Neural cell (in vitro differentiated cells): ENCODE measurements around the gene ZNF625. TPM values are rescaled to one million over a fixed set of nuclear protein-coding genes. Genes with fewer than 3 reads are reported as not detected.

Source experiments
- H2AFZ ChIP-seq: fragments of 200-600, 300-800 bp; sonication (generic), shearing (Covaris generic); 2 replicates; pipeline ENCODE4 v1.6.0; 2014; ENCODE audit warnings: low read depth, mild to moderate bottlenecking, antibody characterized with exemption, low read length, moderate library complexity
- H3F3A ChIP-seq: fragments of 200-600 bp; shearing (Covaris generic); 2 replicates; pipeline ENCODE4 v1.6.1; 2016; ENCODE audit warnings: mild to moderate bottlenecking, moderate library complexity, mixed read lengths, antibody characterized with exemption, low read length; ENCODE audit not compliant: insufficient read depth, poor library complexity, severe bottlenecking
- H3K27ac ChIP-seq: fragments of 200-600, 300-800 bp; sonication (generic), shearing (Covaris generic); 2 replicates; pipeline ENCODE4 v1.5.1; 2014; ENCODE audit warnings: mild to moderate bottlenecking, low read length, moderate library complexity
- H3K27me3 ChIP-seq: fragments of 300-800, 200-600 bp; sonication (generic), shearing (Covaris generic); 2 replicates; pipeline ENCODE4 v1.6.0; 2014; ENCODE audit warnings: mild to moderate bottlenecking, low read depth, low read length, moderate library complexity; ENCODE audit not compliant: insufficient read depth
- H3K36me3 ChIP-seq: fragments of 300-800, 200-600 bp; sonication (generic), shearing (Covaris generic); 2 replicates; pipeline ENCODE4 v1.5.1; 2014; ENCODE audit warnings: mild to moderate bottlenecking, antibody characterized with exemption, low read length, moderate library complexity; ENCODE audit not compliant: insufficient read depth
- H3K4me2 ChIP-seq: fragments of 300-800, 200-600 bp; sonication (generic), shearing (Covaris generic); 2 replicates; pipeline ENCODE4 v1.6.0; 2014; ENCODE audit warnings: mild to moderate bottlenecking, low read length
- H3K4me3 ChIP-seq: fragments of 300-800, 200-600 bp; sonication (generic), shearing (Covaris generic); 2 replicates; pipeline ENCODE4 v1.5.1; 2014; ENCODE audit warnings: mild to moderate bottlenecking, low read length, moderate library complexity
- H3K79me2 ChIP-seq: fragments of 200-600 bp; shearing (Covaris generic); replicated peaks from 2 replicates; pipeline ENCODE4 v1.6.0; 2014; ENCODE audit warnings: mild to moderate bottlenecking, low read length, moderate library complexity; ENCODE audit not compliant: insufficient read depth
- H3K9ac ChIP-seq: fragments of 300-800, 200-600 bp; sonication (generic), shearing (Covaris generic); 2 replicates; pipeline ENCODE4 v1.6.1; 2016; ENCODE audit warnings: mild to moderate bottlenecking, low read length, mixed read lengths
- H3K9me2 ChIP-seq: fragments of 200-600 bp; shearing (Covaris generic); 2 replicates; pipeline ENCODE4 v1.6.1; 2016; ENCODE audit warnings: mild to moderate bottlenecking, low read length, mixed read lengths; ENCODE audit not compliant: insufficient read depth
- H3K9me3 ChIP-seq: fragments of 200-600, 300-800 bp; sonication (generic), shearing (Covaris generic); 2 replicates; pipeline ENCODE4 v1.6.1; 2016; ENCODE audit warnings: mild to moderate bottlenecking, mixed run types, low read length, moderate library complexity, mixed read lengths
- H4K20me1 ChIP-seq: fragments of 200-600 bp; shearing (Covaris generic); 2 replicates; pipeline ENCODE4 v1.6.1; 2016; ENCODE audit warnings: mild to moderate bottlenecking, mixed run types; ENCODE audit not compliant: insufficient read depth
- CTCF ChIP-seq: fragments of 450-650 bp; IDR thresholded peaks from 2 replicates; pipeline ENCODE4 v1.5.1; 2014; ENCODE audit warnings: antibody characterized with exemption, mild to moderate bottlenecking, moderate library complexity; ENCODE audit not compliant: poor library complexity, severe bottlenecking
- EP300 ChIP-seq: fragments of 450-650 bp; conservative IDR thresholded peaks from 2 replicates; pipeline ENCODE4 v1.6.1; 2014; ENCODE audit warnings: antibody characterized with exemption, mild to moderate bottlenecking, moderate library complexity; ENCODE audit not compliant: poor library complexity, severe bottlenecking
- EZH2 ChIP-seq: fragments of 200-600, 300-800 bp; shearing (Covaris generic), sonication (generic); IDR thresholded peaks from 2 replicates; pipeline ENCODE4 v1.6.1; 2014; ENCODE audit warnings: antibody characterized with exemption, low read length, borderline replicate concordance, mild to moderate bottlenecking; ENCODE audit not compliant: insufficient read depth, poor library complexity, severe bottlenecking
- MXI1 ChIP-seq: fragments of 450-650 bp; conservative IDR thresholded peaks from 2 replicates; pipeline ENCODE4 v1.6.1; 2014; ENCODE audit warnings: antibody characterized with exemption, mild to moderate bottlenecking; ENCODE audit not compliant: poor library complexity, severe bottlenecking
- POLR2AphosphoS5 ChIP-seq: IDR thresholded peaks from 2 replicates; pipeline ENCODE4 v1.6.1; 2012
- RAD21 ChIP-seq: fragments of 450-650 bp; conservative IDR thresholded peaks from 2 replicates; pipeline ENCODE4 v1.6.1; 2014; ENCODE audit warnings: antibody characterized with exemption, mild to moderate bottlenecking, moderate library complexity
- REST ChIP-seq: IDR thresholded peaks from 2 replicates; pipeline ENCODE4 v1.6.1; 2012; ENCODE audit warnings: borderline replicate concordance
- SMC3 ChIP-seq: fragments of 450-650 bp; conservative IDR thresholded peaks from 2 replicates; pipeline ENCODE4 v1.6.1; 2014; ENCODE audit warnings: antibody characterized with exemption, mild to moderate bottlenecking, moderate library complexity; ENCODE audit not compliant: poor library complexity
- TAF1 ChIP-seq: IDR thresholded peaks from 2 replicates; pipeline ENCODE4 v1.6.1; 2012; ENCODE audit warnings: low read depth
- polyA plus RNA-seq: library from polyadenylated mRNA; depleted of rRNA; stranded (reverse); fragments of >200 nt; gene quantifications from 2 replicates; pipeline ENCODE4 v1.2.3, GENCODE V29; 2014

The ZNF625 gene
- polyA plus RNA-seq, 1 donor from 2014 or later: 11.6 TPM

DNA sequence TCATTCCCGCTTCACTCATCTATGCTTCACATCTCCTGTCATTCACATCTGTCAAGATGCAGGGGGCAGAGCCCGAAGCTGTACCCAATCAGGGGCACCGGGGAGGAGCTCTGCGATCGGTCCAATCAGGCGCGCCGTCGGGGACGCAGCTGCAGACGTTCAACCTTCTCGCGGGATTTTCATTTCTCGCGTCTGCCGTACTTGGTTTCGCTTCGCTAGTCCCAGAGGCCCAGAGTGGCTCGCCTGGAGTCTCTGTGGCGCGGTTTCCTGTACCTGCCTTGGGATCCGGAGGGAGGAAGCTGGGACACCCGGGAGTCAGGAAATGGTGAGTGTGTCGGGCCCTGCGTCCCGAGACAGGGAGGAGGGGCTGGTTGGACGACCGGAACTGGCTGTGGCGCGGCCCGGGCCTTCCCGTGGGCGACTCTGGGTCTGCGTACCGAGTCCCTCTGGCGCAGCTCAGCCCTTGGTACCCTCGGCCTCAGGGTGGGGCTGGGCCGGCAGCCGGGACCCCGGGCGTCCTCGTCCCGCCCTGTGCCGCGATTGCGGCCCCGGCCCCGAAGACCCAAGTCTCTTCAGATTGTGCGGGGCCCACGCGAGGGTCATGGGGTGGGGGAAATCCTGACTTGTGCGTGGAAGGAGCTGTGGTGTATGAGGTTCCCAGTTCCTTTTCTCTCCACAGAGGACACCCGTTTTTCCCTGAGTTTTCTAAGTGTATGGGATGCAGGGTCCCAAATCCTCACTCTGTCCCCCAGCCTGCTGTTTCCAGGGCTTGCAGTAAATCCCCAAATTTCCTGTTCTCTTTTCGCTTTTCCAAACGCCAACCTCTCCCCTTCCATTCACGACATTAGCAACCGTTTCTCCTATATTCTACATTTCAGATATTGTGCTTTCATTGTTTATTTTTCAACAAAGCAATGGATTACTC is 6.6 kb upstream of the ZNF625 start, which contains the start of gene ZNF136:
TSS of gene ZNF136 (plus strand) at position 215 of the 925 bp plus-strand sequence. CDS start at position 323, 108 bp downstream.
- Histone ChIP-seq H3K79me2 (peaks cover 31% of the 10 kb centered on the region), H3K9ac (peak within 1 kb of the TSS; percentile 91), H3K9me3 (no peaks in the 10 kb centered on the region), H3K27ac (peak within 1 kb of the TSS; percentile 81), H3K9me2 (no peaks in the 10 kb centered on the region), H4K20me1 (no peaks in the 10 kb centered on the region), H3K4me3 (peak within 1 kb of the TSS; percentile 94), H3F3A (no peaks in the 10 kb centered on the region), H3K36me3 (no peaks in the 10 kb centered on the region), H3K4me2 (peak within 1 kb of the TSS; percentile 65), H2AFZ (peak within 1 kb of the TSS; percentile 73), H3K27me3 (no peaks in the 10 kb centered on the region)
- TF ChIP-seq TAF1 (peak; percentile 31), SMC3 (peak; percentile 48), RAD21 (peak; percentile 34), POLR2AphosphoS5 (peak; percentile 90), REST (peak; percentile 78), EP300 (peak; percentile 85), MXI1 (peak; percentile 87), CTCF (no peak), EZH2 (no peak)

DNA sequence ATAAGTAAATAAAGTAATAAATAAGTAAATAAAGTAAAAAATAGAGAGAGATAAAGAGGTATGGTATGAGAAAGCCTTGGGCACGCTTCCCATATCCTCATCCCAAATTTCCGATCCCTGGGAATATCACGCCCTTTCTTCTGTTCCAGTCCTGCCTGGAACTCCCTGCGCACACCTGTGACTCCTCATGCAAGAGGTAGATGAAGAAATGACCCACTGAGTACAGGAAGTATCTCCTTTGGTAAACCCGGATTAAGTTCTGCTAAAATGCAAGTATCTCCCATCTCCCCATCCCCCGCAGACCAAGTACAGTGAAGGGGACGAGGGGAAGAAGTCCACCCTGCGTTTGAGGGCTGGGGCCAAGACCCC is 6.0 kb upstream of the ZNF625 start:
- no peaks in the 10 kb centered on the region for H3K9me2 ChIP-seq
- H3K27me3 ChIP-seq: no peaks in the 10 kb centered on the region
- H3K27ac ChIP-seq: peak overlapping the region; percentile 81
- H3K9me3 ChIP-seq: no peaks in the 10 kb centered on the region
- peak overlapping the region; percentile 91 for H3K9ac ChIP-seq
- H3K36me3 ChIP-seq: no peaks in the 10 kb centered on the region
- peak overlapping the region; percentile 65 for H3K4me2 ChIP-seq
- peaks cover 28% of the 10 kb centered on the region for H3K79me2 ChIP-seq
- TF ChIP-seq SMC3: no peak
- no peak for TF ChIP-seq MXI1
- no peak for TF ChIP-seq EZH2
- no peak for TF ChIP-seq TAF1
- TF ChIP-seq CTCF: no peak
- TF ChIP-seq EP300: no peak
- no peak for TF ChIP-seq POLR2AphosphoS5
- no peak for TF ChIP-seq REST
- TF ChIP-seq RAD21: no peak
- H3K4me3 ChIP-seq: peak overlapping the region; percentile 94
- no peaks in the 10 kb centered on the region for H3F3A ChIP-seq
- H4K20me1 ChIP-seq: no peaks in the 10 kb centered on the region
- H2AFZ ChIP-seq: peak overlapping the region; percentile 56
